GM19397 (cell line): ENCODE measurements around the gene HPCAL4.

Experiments used
- ATAC-seq: cut with Tn5 transposase; IDR thresholded peaks from one replicate; pipeline ENCODE4 v1.9.1; 2021; ENCODE audit warnings: mild to moderate bottlenecking, moderate library complexity; ENCODE audit not compliant: unreplicated experiment

The HPCAL4 gene

DNA sequence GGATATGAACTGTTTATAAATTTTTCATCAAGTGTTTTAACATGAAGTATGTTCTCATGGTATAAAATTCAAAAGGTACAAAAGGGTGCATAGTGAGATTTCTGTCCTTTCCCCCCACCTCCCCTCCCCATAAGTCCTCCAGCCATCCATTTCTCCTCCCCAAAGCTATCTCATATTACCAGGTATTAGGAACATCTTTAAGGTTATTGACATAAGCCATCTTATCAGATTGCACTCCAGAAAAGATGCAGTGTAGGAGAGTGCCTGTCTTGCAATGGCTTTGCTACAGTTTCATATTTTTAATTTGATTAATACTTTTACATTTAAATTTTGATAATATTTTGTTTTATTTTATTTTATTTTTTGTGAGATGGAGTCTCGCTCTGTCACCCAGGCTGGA, 13.5 kb upstream of the HPCAL4 start:
- ATAC-seq: no peak

DNA sequence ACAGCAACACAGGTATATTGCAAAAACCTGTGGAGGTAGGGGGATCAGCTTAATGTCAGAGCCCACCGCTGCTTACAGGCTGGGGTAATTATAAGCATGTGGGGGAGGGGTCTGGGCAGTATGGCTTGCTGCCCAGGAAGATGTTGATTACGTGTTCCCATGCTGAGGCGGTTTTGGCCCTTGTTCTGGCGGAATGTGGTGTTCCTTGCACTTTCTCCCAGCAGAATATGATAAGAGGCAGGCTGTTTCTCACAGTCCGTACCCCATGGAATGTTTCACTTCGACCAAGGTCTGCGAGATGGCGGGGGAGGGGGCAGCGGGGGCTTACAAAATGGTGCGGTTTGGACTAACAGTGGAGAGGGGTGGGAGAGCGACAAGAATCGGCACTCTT, 9.8 kb upstream of the HPCAL4 start:
- no peak for ATAC-seq

DNA sequence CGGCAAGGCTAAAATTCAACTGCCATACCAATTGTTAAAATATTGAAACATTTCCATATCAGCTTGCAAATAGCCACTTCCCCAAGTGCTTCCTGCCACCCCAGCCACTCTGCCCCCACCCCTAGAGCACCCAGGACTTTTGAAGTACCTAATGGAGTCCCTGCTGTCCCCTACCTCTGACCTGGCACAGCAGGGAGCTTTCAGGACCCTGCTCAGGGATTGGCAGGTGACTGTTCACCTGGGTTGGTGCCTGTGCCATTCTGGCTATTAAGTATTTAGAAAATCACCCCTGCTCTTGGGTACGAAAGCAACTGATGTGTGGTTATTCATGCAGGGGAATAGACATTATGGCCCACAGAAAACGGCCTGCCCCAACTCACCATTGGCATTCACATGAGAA, 9.1 kb upstream of the HPCAL4 start:
- ATAC-seq: no peak

DNA sequence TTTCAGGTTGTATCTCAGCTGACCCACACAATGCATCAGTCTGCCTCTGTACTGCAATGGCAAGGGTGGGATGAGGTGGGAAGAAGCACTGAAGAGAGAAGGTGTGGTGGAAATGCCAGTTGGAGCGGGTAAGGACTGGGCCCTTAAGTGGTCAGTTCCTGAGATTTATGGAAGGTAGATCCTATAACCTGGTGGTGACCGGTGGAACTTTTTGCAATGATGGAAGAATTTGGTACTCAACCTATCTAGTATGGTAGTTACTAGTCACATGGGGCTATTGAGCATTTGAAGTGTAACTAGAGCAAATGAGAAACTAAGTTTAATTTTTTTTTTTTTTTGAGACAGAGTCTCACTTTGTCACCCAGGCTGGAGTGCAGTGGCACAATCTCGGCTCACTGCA, 8.2 kb upstream of the HPCAL4 start:
- ATAC-seq: no peak

DNA sequence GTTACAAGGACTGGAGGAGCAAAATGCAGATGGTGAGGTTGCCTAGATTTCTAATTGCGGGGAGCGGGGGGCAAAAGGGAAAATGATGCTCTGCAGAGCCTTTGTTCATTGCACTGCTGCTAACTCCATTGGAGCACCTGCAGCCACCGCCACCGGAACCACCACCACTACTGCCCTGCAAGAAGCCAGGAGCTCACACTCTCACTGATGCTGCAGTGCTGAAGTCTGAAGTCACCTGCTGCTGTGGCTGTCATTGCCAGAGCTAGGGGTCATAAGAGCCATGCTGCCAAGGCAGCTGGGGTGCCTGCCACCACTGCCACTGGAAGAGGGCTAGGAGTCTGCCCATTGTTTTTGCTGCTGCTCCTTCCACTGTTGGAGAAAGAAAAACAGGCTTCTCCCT, 7.3 kb upstream of the HPCAL4 start:
- ATAC-seq: no peak

DNA sequence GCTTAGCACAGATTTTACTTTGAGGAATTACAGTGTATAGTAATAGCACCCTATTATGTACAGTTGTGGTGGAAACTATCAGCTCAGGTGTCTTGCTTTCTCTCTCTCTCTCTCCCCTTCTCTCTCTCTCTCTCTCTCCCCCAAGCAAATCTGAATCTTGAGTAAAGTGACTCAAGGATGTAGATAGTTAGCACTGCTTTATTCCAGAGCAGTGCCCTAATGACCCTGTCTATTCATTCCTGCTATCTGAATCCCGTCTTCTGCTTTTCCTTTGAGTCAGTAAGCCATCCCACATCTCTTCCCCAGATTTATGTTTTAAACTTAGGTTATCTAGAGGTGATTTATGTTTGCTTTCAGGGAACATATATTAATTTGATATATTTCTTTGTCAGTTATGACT, 5.2 kb upstream of the HPCAL4 start:
- ATAC-seq: no peak

DNA sequence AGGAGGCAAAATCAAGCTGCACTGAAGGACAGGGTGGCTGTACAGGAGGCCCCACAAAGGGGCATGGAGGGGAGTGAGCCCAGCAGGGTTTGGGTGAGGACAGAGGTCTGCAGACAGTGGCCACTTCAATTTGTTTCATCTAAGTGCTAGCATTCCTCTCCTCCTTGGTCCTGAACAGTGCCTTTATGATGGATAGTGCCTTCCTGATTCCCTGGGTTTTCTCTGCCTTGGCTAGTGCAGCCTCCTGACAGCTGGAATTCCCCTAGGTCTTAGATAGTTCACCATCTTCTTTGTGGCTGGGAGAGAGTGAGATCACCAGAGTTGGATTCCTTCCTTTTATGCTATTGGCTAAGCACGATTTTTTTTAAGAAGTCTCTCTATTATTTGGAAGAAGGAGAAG, 3.8 kb upstream of the HPCAL4 start:
- ATAC-seq: no peak

DNA sequence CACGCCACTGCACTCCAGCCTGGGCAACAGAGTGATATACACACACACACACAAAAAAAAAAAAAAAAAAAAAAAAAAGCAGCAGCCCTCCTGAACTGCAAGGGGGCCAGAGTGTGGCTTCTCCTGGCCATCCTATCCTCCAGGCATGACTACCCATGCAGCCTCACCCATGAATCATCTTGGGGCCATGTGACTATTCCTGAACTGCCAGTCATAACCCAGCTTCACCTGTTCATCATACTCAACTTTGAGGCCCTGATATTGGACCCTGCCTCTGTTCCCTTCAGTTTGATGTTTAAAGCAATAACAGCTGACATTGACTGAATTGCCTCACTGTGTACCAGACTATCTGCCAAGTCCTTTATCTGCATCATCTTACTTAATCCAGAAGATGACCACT, 2.8 kb upstream of the HPCAL4 start:
- no peak for ATAC-seq

DNA sequence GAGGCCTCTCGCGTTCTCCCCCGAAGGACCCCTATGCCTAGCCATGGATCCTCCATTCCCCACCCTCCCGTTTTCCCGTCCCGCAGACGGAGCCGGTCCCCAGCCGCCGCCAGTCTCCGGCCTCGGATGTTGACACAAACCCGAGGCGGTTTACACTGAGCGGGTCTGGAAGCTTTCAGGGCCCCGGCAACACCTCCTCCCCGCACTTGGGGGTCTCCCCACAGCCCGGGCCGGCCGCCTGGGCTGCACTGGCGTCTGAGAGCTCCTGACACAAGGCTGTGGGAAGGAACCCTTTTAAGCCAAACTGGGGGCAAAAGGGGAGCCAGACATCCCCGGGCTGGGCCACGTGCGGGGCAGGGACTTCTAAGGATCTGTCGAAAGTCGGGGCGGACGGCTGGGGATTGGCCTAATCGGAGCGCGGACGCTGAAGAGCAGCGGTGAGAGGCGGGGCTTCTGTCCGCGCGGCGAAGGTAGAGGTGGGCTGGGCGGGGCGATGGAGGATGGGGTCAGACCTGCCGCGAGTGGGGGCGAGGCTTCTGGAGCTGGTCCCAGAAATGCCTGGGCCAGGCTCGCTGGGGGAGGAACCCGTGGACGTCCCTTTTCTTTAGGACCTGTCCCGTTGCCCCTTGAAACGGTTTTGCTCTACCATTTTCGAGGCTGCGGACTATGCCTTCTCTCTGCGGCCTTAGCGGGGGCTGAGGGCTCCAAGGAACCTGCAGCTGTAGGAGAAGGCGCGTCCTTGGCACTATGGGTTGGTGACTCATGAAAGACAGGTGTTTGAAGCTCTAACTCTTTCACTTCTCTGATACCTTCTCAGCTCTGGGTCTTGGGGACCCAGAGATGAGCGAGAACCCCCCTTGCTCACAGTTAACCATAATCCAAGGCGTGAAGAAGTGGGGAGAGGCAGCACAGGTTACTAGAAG, 1.2 kb upstream of the HPCAL4 start:
- ATAC-seq: no peak

DNA sequence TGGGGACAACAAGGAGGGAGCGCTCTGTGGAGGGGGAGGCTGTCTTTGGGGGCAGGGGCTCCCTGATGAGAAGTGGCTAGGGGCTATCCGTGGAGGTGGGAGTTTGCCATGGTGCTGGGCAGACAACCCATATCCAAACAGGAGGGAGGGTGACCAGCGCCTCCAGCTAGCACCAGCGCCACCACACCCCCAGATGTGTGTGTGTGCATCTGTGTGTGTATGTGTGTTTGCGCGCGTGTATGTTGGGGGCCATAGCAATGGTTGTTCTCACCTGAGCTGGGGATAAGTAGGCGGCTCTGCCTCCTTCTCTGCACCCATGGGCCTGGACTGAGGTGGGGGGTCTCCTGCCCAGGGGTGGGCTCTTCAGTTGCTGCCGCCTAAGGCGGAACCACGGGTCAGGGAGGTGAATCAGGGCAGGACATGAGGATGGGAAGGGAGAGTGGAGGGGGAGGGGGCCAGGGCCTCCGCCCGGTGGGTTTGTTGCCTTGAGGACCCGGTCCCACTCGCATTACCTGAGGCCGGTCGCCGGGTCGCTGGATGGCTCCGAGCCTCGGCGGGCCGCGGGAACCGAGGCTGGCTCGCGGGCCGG, 345 bp downstream of the HPCAL4 start:
- no peak for ATAC-seq

DNA sequence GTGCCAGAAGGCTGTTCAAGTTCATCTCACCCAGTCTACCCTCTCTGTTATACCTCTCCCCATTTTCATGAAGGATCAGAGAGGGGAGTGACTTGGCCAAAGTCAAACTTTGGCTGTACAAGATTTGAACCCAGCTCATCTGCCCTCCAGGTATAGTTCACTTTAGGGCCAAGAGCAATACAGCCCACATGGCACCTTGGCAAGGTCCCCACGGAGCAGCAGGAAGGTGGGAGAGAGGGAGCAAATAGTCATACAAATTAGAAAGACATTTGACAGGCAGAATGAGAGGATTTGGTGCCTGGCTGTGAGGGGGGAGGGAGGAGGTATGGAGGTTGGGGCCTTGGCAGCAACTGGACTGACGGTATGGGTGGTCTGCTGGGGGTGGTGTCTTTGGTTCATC, 1.0 kb downstream of the HPCAL4 start:
- ATAC-seq: no peak

DNA sequence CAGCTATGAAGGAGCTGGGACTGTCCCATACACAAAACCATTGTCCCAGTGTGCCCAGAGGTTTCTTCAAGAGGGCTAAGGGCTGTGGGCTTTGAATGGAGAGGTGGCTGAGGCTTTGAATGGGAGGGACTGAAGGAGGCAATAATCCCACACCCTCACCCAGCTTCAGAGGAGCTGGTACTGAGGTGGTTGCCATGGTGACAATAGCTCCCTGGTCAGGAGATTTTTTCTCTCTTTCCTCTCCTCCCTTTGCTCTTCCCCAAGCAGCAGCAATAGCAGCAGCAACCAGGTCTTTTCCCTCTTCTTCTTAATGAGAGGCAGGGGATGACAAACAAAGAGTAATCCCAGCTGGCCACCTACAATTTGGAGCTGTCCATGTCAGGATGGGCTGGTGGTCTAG, 1.6 kb downstream of the HPCAL4 start:
- no peak for ATAC-seq

DNA sequence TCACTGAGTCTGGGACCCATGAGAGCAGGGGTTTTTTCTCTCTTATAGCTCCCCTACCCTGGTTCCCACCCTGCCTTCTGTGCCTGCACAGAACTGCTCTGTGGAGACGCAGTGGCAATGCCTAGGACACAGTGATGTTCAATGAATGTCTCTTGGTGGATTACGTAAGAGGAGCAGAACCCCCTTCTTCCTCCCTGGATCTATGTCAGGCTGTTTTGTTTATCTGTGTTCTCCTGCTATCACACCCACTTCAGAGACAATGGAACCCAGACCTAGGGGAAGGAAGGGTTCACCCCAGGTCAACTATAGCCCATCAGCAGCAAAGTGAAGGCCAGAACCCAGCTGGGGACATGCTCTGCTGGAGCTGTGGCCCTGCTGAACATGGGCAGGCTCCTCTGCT, 2.0 kb downstream of the HPCAL4 start:
- no peak for ATAC-seq

DNA sequence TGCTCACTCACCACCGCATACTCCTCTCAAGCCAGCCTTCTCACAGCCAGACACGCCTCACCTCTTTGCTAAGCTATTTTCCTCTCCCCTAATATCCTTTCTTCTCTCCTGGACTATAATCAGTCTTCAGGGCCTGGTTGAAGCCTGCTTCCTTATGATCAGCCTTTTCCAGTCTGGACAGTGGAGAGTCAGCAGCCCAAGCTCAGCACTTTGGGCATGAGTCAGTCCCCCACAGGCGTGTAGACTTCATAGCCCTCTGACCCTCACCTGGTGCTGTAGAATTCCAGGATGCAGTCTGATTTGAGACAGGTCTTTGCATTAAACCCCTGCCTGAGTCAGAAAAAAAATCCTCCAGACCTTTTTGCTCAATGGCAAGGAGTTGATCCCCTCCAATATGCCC, 2.5 kb downstream of the HPCAL4 start:
- ATAC-seq: no peak

DNA sequence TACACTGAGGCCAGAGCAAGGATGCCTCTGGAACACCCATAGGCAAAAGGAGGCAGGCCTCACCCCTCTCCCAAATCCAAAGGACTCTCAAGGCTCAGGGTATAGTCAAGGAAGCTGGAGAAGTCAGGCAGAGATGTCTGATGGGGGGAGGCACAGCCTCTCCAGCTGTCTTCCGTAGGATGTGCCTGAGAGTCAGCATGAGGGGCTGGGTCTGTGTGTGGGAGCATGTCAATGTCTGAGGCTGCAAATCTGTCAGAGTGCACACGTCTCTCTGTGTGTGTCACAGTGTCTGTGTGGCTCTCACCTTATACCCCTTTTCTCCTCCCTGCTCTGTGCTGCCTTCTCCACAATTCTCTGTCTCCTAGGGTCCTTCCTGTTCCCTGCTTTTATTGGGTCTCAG, 4.0 kb downstream of the HPCAL4 start:
- no peak for ATAC-seq

DNA sequence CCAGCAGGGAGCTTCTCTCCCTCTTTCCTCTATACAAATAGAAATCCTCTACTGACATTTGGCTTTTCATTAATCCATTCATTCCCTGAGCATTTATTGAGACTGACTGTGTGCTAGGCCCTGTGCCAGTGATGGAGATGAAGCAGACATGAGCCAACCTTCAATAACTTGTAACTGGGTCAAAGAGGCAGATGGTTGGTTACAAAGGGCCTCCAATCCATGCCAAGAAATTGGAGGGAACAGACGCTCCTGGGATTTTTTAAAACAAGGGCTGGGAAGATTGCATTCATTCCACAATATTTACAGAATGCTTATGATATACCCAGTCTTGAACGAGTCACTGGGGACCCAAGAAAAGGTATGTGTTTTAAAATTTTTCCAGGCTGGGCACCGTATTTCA, 6.2 kb downstream of the HPCAL4 start:
- ATAC-seq: no peak

DNA sequence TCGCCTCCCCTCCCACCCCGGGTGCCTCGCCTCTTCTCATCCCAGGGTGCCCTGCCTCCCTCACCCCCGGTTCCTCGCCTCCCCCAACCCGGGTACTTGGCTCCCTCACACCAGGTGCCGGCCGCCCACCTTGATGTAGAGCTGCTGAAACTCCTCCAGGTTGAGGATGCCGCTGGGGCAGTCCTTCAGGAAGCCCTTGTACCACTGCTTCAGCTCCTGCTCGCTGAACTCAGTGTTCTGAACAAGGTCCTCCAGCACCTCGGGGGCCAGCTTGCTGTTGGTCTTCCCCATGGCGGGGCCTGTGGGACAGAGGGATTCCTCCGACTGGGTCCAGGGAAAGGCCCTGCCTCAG, 6.9 kb downstream of the HPCAL4 start:
- ATAC-seq: no peak

DNA sequence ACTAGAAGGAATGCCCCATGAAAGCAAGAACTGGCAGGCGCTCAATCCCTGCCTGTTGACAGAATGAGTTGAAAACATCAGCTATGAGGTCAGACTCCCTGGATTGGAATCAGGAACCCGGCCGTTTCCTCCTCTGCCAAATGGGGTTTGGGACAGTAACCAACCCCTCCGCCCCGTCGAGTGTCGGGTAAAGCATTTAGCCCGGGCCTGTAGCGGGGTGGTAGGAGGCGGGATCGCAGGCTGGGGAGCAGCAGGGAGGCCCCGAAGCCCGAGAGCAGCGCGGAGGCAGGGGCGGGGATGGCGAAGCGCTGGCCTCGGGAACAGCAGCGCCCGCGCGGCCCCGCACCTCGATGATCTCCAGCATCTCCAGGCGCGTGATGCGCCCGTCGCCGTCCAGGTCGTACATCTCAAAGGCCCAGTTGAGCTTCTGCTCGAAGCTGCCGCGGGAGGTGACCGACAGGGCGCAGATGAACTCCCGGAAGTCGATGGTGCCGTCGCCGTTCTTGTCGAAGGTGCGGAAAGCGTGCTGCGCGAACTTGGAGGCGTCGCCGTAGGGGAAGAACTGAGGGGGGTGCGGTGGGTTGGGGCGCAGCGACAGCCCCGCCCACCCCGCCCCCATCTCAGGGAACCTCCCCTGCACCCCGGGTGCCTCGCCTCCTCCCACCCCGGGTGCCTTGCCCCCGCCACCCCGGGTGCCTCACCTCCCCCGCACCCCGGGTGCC, 7.5 kb downstream of the HPCAL4 start:
- ATAC-seq: no peak

DNA sequence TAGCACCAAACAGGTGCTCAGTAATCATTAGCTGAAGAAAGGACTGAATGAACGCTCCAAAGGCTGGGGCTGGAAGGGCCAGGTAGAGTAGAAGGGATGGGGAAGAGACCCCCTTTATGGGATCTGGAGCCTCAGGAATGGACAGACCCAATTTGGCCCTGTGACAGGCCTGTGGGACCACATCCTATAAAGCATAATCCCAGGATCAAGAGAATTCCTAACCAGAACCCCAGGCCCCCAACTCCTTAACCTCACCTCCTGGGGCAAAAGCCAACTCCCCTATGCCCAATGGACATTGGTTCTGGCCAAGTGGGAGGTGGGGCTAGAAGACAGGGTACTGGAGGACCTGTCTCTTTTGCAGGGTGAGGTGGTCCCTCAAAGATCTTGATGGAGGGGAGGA, 9.2 kb downstream of the HPCAL4 start:
- no peak for ATAC-seq

DNA sequence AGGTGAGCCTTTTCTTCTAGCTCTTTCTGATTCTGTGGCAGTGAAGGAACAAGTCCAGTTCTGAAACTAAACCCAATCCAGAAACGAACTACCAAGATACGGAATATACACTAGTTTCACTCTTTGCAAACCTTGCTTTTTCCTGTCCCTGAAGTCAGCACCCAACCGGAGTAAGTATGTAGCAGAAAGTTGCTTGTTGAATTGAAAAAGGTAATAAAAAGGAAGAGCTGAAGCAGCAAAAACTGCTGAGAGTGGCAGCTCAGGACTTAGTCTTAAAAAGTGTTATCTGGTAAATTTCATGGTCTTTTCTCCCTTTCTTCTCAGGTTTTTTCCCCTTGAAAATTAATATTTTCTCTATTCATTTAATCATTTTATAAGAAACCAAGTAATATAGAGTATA, 9.9 kb downstream of the HPCAL4 start:
- no peak for ATAC-seq

DNA sequence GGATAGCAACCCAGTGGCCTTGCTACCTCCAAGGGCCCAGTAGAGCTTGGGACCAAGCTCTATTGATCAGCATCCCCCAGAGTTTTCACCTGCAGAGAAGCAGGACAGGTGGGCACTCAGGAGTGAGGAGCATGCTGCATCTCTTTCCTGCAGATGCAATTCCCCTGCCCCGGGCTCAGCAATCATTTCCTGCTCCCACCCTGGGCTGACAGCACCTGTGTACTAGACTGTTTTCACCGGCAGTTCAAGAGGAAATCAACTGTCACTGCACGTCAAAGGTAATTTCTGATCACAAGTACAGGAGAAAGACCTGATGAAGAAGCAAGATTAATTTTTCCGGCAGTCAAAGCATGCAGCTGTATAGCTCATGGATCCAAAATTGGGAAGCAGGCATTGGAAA, 10.5 kb downstream of the HPCAL4 start:
- no peak for ATAC-seq

DNA sequence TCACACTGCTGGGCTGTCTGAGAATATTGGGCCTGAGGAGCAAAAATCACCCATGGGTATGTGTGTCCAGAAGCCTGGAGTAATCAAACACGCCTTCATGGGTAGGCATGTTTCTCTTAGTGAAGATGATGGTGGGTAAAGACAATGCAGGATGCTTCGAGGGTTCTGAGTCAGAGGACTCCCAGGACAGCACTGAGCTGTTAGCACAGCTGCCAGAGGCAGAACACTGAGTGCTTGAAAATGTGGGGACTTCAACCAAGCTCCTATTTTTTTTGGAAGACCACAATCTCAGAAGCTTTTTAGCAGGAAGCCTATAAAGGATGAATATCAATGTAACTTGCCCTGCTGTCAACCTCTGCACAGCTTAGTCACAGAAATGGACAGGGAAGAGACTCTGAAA, 11.4 kb downstream of the HPCAL4 start:
- no peak for ATAC-seq
